Activated T-helper 1 cell treated with anti-CD3 and anti-CD28 coated beads, Interleukin-12 subunit alpha, Interleukin-12 subunit beta, Interleukin-2, Interleukin-4 antibody, amounts not matched to agents 30 ng/mL and 10 ng/mL and 1 ng/mL, durations not matched to agents 14 hours and 24 hours and 36 hours (primary cell): Measurements from ENCODE around the gene CROCC. TPM values are rescaled to one million over a fixed set of nuclear protein-coding genes. Genes with fewer than 3 reads are reported as not detected.
"Not testable (repeated sequence)": the region's sequence is repeated elsewhere in the genome, so short reads cannot be mapped to it uniquely, and the experiment has no call there.

Source experiments
- DNase-seq: peaks from one replicate; pipeline ENCODE4 v3.0.0; 2021; ENCODE audit warnings: low spot score
- H3K27ac Mint-ChIP-seq: one replicate; pipeline ENCODE4 v1.8.0; 2021; ENCODE audit warnings: mild to moderate bottlenecking, mixed read lengths
- H3K27me3 Mint-ChIP-seq: one replicate; pipeline ENCODE4 v1.8.0; 2022; ENCODE audit warnings: mild to moderate bottlenecking, moderate library complexity, mixed read lengths; ENCODE audit not compliant: insufficient read depth
- H3K36me3 Mint-ChIP-seq: one replicate; pipeline ENCODE4 v1.8.0; 2021; ENCODE audit warnings: low read depth, mixed read lengths
- H3K4me1 Mint-ChIP-seq: one replicate; pipeline ENCODE4 v1.8.0; 2021; ENCODE audit warnings: low read depth, mixed read lengths
- H3K4me3 Mint-ChIP-seq: one replicate; pipeline ENCODE4 v1.8.0; 2021; ENCODE audit warnings: mild to moderate bottlenecking, moderate library complexity, mixed read lengths
- H3K9me3 Mint-ChIP-seq: one replicate; pipeline ENCODE4 v1.8.0; 2021; ENCODE audit warnings: mixed read lengths
- intact Hi-C: fragments of 100-400 bp; cut with micrococcal nuclease; formaldehyde crosslinking; loops from one replicate; pipeline ENCODE4 v1.15.1; 2024
- total RNA-seq: library from RNA; stranded (reverse); gene quantifications from 2 replicates; pipeline ENCODE4 v1.2.3, GENCODE V29; 2022

CROCC gene
- total RNA-seq, 1 donor from 2014 or later: 22.6 TPM

DNA sequence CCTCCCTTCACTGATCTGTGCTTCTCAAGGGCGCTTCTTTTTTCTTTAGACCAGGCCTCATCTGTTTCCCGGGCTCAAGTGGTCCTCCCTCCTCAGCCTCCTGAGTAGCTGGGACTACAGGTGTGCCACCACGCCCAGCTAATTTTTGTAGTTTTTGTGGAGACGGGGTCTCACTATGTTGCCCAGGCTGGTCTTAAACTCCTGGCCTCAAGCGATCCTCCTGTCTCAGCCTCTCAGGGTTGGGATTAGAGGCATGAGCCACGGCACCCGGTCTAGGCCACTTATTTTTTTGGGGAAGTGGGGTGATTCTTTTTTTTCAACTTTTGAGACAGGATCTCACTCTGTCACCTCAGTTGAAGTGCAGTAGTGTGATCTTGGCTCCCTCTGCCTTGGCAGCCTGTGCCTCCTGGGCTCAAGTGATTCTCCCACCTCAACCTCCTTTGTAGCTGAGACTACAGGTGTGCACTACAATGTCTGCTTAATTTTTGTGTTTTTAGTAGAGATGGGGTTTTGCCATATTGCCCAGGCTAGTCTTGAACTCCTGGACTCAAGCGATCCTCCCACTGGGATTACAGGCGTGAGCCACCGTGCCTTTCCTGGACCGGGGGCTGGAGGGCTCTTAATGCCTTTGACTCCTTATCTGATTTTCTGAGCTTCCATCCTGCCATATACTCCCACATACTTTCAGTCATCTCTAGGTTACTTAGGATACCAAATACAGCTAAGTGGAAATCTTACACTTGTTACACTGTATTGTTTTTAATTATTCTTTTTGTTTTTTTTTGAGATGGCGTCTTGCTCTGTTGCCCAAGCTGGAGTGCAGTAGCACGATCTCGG lies 39.8 kb downstream of the CROCC start:
- Mint-ChIP-seq H3K9me3 (no peaks in the 10 kb centered on the region), H3K27ac (peak overlapping the region; percentile 36), H3K4me1 (peaks cover 6% of the 10 kb centered on the region), H3K4me3 (peak overlapping the region; percentile 62), H3K27me3 (no peaks in the 10 kb centered on the region), H3K36me3 (no peaks in the 10 kb centered on the region)
- DNase-seq: no peak
- intact Hi-C loops: loop anchor here (2.0 kb wide), 3 partner anchors 49 to 93 kb away; partner anchors contain the start of genes ATP13A2 and SDHB

DNA sequence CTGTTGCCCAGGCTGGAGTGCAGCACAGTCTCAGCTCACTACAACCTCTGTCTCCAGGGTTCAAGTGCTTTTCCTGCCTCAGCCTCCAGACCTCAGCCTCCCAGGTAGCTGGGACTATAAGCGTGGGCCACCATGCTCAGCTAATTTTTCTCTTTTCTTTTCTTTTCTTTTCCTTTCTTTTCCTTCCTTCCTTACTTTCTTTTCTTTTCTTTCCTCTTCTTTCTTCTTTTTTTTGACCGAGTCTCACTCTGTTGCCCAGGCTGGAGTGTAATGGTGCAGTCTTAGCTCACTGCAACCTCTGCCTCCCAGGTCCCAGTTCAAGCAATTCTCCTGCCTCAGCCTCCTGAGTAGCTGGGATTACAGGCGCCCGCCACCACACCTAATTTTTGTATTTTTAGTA lies 42.4 kb downstream of the CROCC start:
- H3K36me3 Mint-ChIP-seq, intact Hi-C loops, H3K4me1 Mint-ChIP-seq, H3K9me3 Mint-ChIP-seq, H3K27ac Mint-ChIP-seq, H3K27me3 Mint-ChIP-seq, H3K4me3 Mint-ChIP-seq, DNase-seq: not testable (repeated sequence)

DNA sequence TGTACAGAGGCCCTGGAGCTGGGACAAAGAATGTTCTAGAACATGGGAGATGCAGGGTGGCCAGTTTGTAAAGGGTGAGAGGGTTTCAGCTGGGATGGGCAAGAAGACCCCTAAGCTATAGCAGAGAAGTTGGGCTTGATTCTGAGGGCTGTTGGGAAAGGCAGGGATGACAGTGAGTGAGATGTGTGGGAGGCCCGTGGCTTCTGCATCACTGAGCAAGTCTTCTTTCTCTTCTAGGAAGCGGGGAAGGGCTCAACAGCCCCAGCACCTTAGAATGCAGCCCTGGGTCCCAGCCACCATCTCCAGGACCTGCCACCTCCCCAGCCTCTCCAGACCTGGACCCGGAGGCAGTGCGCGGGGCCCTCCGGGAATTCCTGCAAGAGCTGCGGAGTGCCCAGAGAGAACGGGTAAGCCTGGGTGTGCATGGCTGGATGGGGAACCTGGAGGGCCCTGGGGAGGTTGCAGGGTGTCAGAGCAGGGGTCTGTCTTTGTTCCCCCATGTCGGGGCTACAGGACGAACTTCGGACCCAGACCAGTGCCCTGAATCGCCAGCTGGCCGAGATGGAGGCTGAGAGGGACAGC lies 43.8 kb downstream of the CROCC start:
- no peak overlapping the region for H3K4me3 Mint-ChIP-seq
- no peaks in the 10 kb centered on the region for H3K27me3 Mint-ChIP-seq

DNA sequence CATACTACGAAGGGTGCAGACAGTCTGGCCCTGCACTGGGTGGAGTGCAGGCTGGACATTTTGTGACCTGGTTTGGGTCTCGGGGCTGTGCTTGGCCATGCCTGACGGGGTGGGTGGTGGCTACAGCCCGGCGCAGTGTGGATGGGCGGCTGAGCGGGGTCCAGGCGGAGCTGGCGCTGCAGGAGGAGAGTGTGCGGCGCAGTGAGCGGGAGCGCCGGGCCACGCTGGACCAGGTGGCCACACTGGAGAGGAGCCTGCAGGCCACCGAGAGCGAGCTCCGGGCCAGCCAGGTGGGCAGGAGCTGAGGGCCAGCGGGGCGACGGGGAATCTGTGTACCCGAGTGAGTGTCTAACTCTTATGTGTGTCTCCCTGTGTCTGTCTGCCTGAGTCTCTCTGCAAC lies 44.6 kb downstream of the CROCC start:
- Mint-ChIP-seq H3K27ac (no peak overlapping the region), H3K9me3 (no peaks in the 10 kb centered on the region), H3K27me3 (no peaks in the 10 kb centered on the region), H3K36me3 (no peaks in the 10 kb centered on the region), H3K4me3 (no peak overlapping the region), H3K4me1 (no peaks in the 10 kb centered on the region)
- no peak for DNase-seq
- intact Hi-C loops: no loop called here

More for the DNA sequence above, 43.8 kb downstream of the CROCC start:
- intact Hi-C loops: no loop called here
- Mint-ChIP-seq H3K36me3 (no peaks in the 10 kb centered on the region), H3K9me3 (no peaks in the 10 kb centered on the region), H3K4me1 (peaks cover 1% of the 10 kb centered on the region), H3K27ac (no peak overlapping the region)
- DNase-seq: no peak

GRCh38 chr1:16967095-16967575 lies 45.4 kb downstream of the CROCC start:
- Mint-ChIP-seq H3K4me3 (no peak overlapping the region), H3K27ac (no peak overlapping the region)
- intact Hi-C loops: no loop called here

GRCh38 chr1:16967962-16968361 lies 46.2 kb downstream of the CROCC start:
- H3K27ac Mint-ChIP-seq: no peak overlapping the region
- no peaks in the 10 kb centered on the region for H3K4me1 Mint-ChIP-seq
- H3K4me3 Mint-ChIP-seq: no peak overlapping the region
- no peaks in the 10 kb centered on the region for H3K9me3 Mint-ChIP-seq
- H3K36me3 Mint-ChIP-seq: no peaks in the 10 kb centered on the region
- no peak for DNase-seq
- intact Hi-C loops: no loop called here
- no peaks in the 10 kb centered on the region for H3K27me3 Mint-ChIP-seq

More at GRCh38 chr1:16967095-16967575, 45.4 kb downstream of the CROCC start:
- no peaks in the 10 kb centered on the region for H3K27me3 Mint-ChIP-seq
- no peak for DNase-seq
- no peaks in the 10 kb centered on the region for H3K4me1 Mint-ChIP-seq
- H3K9me3 Mint-ChIP-seq: no peaks in the 10 kb centered on the region
- no peaks in the 10 kb centered on the region for H3K36me3 Mint-ChIP-seq

GRCh38 chr1:16968372-16968771 lies 46.6 kb downstream of the CROCC start:
- intact Hi-C loops: no loop called here
- Mint-ChIP-seq H3K4me1 (no peaks in the 10 kb centered on the region), H3K9me3 (no peaks in the 10 kb centered on the region), H3K36me3 (no peaks in the 10 kb centered on the region), H3K4me3 (no peak overlapping the region), H3K27ac (no peak overlapping the region), H3K27me3 (no peaks in the 10 kb centered on the region)
- DNase-seq: no peak

- H3K9me3 Mint-ChIP-seq: no peaks in the 10 kb centered on the region
- no peaks in the 10 kb centered on the region for H3K4me1 Mint-ChIP-seq
- H3K36me3 Mint-ChIP-seq: no peaks in the 10 kb centered on the region
- intact Hi-C loops: no loop called here
- no peaks in the 10 kb centered on the region for H3K27me3 Mint-ChIP-seq
- H3K4me3 Mint-ChIP-seq: no peak overlapping the region
- H3K27ac Mint-ChIP-seq: no peak overlapping the region
- no peak for DNase-seq
Measured at GRCh38 chr1:16969057-16969611, 47.4 kb downstream of the CROCC start.

- Mint-ChIP-seq H3K27ac (no peak overlapping the region), H3K4me3 (no peak overlapping the region), H3K27me3 (no peaks in the 10 kb centered on the region), H3K4me1 (no peaks in the 10 kb centered on the region), H3K36me3 (no peaks in the 10 kb centered on the region), H3K9me3 (no peaks in the 10 kb centered on the region)
- DNase-seq: no peak
- intact Hi-C loops: no loop called here
Measured at GRCh38 chr1:16969651-16970050, 47.9 kb downstream of the CROCC start.

- intact Hi-C loops: no loop called here
- H3K4me1 Mint-ChIP-seq: no peaks in the 10 kb centered on the region
- DNase-seq: no peak
- H3K36me3 Mint-ChIP-seq: no peaks in the 10 kb centered on the region
- H3K27ac Mint-ChIP-seq: no peak overlapping the region
- no peaks in the 10 kb centered on the region for H3K9me3 Mint-ChIP-seq
- no peaks in the 10 kb centered on the region for H3K27me3 Mint-ChIP-seq
- no peak overlapping the region for H3K4me3 Mint-ChIP-seq
Measured at GRCh38 chr1:16970132-16970910, 48.6 kb downstream of the CROCC start.

DNA sequence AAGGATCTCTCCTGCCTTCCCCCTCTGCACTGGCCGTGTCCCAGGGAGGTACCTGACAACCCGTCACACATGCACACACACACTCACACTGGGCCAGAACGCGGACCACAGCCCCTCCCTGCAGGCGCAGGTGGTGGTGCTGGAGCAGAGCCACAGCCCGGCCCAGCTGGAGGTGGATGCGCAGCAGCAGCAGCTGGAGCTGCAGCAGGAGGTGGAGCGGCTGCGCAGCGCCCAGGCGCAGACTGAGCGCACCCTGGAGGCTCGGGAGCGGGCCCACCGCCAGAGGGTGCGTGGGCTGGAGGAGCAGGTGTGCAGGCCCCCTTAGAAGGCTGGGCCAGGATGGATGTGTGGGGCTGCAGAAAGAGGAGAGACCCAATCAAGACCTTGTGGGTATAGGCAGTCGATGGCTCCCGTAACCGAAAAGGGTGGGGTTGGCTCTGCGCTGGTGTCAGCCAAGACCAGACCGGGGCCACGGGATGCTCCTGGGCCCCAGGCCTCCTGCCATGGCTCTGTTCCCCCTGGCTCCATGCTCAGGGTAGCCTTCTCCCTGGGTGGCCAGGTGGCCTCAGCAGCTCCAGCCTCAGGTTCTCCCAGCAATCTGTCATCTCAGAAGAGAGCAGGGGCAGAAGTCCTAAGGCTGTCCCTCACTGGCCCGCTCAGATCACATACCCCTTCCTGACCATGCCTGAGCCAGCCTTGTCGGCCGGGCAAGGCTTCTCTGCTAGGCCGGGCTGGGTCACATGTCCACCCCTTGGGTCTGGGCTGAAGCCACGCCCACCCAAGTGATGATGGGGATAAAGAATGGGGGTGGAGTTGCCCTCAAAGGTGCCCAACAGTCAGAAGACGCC lies 49.8 kb downstream of the CROCC start:
- intact Hi-C loops: loop anchor here (1.0 kb wide), 1 partner anchor 38 kb away; no protein-coding TSS in a partner anchor
- Mint-ChIP-seq H3K4me1 (no peaks in the 10 kb centered on the region), H3K27me3 (no peaks in the 10 kb centered on the region), H3K27ac (no peak overlapping the region), H3K4me3 (no peak overlapping the region), H3K36me3 (no peaks in the 10 kb centered on the region), H3K9me3 (no peaks in the 10 kb centered on the region)
- no peak for DNase-seq
